HG03280 (cell line): ENCODE results near the gene TSPAN11.

Experiments used
- ATAC-seq: cut with Tn5 transposase; IDR thresholded peaks from one replicate; pipeline ENCODE4 v1.9.1; 2021; ENCODE audit warnings: mild to moderate bottlenecking, moderate library complexity; ENCODE audit not compliant: unreplicated experiment

The TSPAN11 gene

GRCh38 chr12:30910038-30910350 is 16.6 kb upstream of the TSPAN11 start:
- no peak for ATAC-seq

DNA sequence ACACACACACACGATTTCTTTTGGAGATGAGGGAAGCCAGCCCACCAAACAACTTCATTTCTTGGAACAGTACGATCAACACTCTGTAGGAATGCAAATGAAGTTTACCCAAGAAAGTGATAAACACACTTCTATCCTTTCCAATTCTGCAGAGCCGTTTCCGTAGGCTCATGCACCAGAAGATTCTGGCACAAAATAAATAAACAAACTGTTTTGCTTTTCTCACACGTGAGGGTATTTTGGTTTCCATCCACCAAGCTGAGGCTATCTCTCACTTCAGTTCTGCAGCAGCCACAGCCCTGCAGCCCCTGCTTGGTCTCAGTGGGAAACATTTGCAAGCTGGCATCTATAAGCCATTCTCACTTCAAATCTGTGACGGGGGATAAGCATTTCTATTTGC is 15.3 kb upstream of the TSPAN11 start:
- no peak for ATAC-seq

GRCh38 chr12:30913323-30913722 is 13.2 kb upstream of the TSPAN11 start:
- ATAC-seq, result no peak

DNA sequence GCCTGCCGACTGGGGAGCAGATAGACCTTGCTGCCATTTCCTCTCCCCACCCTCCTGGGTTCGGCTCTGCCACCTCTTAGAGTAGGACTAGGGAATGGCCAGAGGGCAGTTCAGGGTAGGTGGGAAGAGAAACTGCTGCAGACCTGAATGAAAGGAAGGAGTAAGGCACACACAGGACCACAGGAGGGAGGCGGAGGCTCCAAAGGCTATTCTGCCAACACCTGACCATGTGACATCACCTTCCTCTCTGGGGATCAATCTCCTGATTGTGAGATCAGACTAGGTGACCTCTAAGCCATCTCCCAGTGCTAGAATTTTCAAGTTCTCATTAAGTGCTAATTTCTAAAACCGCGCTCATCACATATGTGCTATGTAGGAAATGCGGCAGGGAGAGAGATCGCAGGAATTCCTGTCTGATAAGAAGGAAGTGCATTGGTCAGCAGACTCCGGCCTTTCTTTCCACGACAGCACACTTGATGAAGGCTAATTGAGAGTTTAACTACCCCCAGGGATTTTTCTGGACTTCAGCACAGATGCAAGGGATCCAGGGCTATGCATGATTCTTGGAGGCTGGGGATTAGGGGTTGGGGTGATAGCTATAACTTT is 11.5 kb upstream of the TSPAN11 start:
- no peak for ATAC-seq

GRCh38 chr12:30923057-30923456 is 3.5 kb upstream of the TSPAN11 start:
- no peak for ATAC-seq

GRCh38 chr12:30925607-30926242 is 823 bp upstream of the TSPAN11 start:
- ATAC-seq, result no peak

DNA sequence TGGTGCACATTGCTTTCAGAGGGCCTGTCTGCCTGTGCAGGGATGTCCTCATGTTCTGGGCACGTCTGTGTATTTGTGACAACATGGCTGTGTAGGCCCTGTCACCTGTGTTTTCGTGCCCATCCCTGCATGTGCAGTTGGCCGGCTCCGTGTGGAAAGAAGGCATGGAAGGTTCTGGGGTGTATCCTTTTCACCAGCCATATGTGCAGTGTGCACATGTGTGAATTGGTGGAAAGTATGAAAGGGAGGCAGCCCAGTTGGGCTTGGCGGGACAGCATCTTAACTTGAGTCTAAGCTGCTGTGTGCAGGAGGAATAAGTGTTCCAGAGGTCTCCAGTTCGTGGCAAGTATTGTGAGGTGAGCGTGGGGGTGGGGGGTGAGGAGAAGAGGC is 669 bp downstream of the TSPAN11 start:
- ATAC-seq, result no peak

DNA sequence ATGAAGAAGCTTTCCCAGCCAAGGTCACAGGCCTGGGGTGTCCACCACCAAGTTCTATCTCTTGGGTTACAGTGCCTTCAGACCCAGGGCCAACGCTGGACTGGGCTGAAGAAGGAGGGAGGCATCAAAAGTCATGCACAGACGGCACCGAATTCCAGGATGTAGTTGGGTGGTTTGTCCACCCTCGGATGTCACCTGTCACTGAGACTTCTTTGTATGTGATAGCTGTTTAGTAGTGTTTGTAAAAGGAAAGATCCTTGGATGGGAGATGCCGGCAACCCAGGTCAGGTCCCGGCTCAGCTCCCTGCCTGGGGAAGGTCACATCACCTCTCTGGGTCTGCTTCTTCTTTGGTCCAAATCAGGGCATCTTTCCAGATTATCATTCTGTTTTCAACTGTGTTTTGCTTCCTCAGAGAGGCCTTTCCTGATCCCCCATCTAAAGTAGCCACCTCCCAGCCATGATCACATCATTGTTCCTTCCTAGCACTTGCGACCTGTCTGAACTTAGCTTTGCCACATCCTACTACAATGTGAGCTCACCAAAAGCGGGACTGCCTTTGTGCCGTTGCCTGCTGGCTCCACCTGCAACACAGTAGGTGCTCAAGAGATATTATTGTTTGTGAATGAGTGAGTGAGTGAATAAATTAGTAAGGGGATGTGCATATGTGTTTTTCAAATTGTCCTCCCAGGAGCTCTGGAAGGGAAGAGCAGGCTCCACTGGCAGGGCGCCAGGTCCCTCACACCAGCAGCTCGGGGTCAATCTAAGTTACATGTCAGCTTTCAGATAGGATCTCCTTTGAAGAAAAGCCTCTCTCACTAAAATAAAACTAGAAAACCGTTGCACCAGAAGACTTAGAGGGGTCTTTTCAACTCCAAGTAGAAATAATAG is 2.1 kb downstream of the TSPAN11 start:
- ATAC-seq, result no peak

GRCh38 chr12:30930238-30930637 is 3.7 kb downstream of the TSPAN11 start:
- no peak for ATAC-seq

- no peak for ATAC-seq
Observed at GRCh38 chr12:30930641-30931040, 4.1 kb downstream of the TSPAN11 start.

DNA sequence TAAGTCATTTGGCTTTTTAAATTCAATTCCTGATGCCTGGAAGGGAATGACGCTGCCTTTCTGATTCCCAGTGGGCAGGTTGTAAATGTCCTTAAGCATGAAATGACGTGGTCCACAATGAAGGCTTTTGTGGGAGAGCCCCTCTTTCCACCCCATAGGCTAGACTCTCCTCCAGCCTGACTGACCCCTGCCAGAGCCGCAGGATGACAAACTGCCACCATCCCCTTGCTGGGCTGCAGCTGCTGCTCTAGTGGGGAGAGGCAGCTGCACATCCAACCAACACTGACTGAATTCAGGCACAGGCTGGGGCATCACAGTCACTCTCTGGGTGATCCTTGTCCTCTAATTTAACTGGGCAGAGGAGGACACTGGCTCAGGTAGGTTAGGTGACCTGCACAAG is 6.3 kb downstream of the TSPAN11 start:
- ATAC-seq, result no peak

DNA sequence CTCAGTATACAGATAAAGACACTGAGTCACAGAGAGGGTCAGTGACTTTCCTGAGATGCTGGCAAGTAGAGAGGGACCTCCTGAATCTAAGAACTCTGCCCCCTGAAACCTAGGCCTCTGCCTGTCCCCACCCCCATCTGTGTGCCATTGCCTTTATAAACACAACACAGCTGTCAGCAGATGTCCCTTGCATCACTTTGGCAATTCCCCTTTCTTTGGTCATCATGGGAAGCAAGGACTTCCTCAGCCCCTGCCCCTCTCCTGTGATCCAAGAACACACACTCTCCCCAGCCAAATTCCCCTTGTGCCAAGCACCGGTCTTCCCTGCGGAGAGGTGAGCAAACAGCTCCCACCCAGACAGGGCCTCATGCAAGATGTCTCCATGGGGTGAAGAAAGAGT is 8.3 kb downstream of the TSPAN11 start:
- ATAC-seq, result no peak

DNA sequence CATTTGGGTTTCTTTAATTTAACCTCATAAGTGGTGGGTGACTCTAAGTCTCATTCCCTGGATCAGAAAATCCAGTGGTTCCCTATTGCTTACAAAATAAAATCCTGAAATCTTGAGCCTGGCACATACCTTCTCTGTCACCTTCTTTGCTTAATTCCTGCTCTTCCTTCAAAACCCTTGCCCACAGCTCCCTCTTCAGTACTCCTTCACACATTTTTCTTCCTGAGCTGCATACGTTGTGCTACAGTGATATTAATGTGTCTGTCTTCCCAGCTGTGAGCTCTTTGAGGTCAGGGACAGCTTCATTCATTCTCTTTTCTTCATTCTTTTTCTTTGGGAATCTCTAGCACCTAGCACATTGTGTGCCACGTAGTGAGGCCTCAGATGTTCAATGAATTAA is 9.5 kb downstream of the TSPAN11 start:
- no peak for ATAC-seq

GRCh38 chr12:30939234-30939633 is 12.7 kb downstream of the TSPAN11 start:
- no peak for ATAC-seq

DNA sequence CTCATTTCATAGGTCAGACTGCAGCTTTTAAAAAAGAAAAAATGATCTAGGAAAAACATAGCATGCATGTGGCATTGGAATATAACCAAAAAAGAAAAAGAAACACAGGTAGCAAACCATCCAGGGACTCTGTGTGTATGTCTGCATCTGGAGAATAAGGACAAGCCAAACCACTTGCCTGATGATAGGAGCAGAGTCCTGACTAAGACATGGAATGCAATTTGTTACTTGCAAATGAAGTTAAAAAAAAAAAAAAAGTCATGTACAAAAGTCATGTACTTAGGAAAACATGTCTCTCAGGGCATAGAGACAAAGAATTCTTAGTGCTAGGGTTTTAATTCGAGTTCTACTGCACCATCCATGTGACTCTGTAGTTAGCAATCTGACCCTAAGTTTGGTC is 15.9 kb downstream of the TSPAN11 start:
- no peak for ATAC-seq

DNA sequence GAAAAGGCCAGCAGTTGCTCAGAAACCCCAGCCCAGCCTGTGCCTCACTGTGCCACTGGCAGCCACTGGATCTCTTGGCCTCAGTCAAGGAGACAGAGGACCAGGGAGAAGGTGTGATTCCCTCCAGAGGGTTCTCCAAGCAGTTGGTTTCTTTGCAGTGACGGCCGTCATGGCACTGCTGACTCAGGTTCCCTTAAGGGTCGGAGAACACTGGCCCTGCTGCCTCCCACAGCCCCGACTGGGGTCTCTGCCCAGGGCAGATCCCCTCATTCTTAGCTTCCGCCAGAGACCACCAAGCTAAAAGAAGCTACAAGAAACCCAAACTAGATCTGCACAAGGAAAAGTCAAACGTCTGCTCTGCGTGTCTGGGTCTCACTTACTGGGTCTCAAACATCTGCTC is 16.4 kb downstream of the TSPAN11 start:
- no peak for ATAC-seq

DNA sequence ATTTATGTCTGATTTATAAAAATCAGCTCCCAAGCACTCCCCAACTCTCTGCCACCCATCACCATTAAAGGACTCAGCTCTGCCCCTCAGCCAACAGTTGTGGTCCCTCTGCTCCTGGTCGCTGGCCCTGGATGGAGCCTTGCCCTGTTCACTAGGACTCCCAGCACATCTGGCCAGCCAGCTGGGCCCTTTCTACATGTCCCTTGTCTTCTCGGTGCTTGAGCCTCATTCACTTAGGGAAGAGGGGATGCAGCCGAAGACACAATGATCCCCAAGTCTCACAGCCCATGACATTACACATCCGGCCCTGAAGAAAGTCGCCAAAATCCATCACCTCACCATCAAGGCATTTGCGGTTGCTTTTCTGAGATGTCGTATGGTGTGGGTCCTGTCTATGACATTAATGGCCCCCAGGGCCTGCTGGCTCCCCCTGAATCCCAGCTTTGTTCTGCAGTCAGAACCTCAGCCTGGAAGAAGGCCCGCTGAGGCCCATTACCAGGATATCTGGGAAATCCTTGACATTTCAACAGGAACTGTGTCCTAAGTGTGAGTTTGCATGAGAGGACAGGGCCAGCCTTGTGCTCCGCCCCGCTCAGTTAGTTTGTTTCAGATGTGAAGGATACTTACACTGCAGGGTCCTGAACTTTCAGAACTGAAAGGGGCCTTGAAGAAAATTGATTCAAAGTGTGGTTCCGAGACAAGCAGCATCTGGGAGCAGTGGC is 19.1 kb downstream of the TSPAN11 start:
- ATAC-seq, result no peak

DNA sequence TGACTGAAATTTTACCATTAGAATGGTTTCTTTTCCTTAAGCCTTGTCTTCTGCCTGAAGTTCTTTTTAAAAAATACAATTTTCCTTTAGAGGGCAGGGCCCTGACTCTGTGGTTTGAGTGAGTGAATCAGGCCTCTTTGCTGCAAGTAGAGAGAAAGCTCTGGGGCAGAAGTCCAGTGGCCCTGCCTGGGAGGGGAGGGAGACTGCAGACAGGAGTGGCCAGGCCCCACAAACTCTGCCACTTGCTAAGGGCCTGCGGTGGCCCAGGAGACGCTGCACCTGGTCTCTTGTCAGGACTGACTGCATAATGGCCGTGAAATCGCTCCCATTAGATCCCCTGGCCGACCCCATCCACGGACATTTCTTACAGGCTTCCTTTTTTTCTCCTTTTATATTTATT is 25.5 kb downstream of the TSPAN11 start:
- no peak for ATAC-seq

GRCh38 chr12:30953257-30953656 is 26.7 kb downstream of the TSPAN11 start:
- no peak for ATAC-seq

GRCh38 chr12:30953951-30954751 is 27.6 kb downstream of the TSPAN11 start:
- no peak for ATAC-seq

DNA sequence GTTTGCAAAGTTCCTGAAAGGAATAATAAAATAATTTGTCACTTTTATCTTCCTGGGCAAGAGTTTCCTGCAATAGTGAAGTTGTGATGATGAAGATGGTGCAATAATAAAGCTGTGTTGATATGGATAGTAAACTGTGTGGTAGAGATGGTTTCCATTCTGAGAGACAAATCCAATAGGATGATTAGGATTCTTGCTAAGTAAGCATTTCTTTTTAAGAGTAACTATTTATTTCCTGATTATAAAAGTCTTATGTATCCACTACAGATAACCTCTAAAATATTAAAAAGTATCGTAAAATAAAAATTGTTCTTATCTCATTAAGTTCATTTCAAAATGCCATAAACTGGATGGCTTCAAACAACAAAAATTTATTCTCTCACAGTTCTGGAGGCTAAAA is 28.7 kb downstream of the TSPAN11 start:
- ATAC-seq, result no peak
